ENCODE results near the gene CFD.

DNA sequence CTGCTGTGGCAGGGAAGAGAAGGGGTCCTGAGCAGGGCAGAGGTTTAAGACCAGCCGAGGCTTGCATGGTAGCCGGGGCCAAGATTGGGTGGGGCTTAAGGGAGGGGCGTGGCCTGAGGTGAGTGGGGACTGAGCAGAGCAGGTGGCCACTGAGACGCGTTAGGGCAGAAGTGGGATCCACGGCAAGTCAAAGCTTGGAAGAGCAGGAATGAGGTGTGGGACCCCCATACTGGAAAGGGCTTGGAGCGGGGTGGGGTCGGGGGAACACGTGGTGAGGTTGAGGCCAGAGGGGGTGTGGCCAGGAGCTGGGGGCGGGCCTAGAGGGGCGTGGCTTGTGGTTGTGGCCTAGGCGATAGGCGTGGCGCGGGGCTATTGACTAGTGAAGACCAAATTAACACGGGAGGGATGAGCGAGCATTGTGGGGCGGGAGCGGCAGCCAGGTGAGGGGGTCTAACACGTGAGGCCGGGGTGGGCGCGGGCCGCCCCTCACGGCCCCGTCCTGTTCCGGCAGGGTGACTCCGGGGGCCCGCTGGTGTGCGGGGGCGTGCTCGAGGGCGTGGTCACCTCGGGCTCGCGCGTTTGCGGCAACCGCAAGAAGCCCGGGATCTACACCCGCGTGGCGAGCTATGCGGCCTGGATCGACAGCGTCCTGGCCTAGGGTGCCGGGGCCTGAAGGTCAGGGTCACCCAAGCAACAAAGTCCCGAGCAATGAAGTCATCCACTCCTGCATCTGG lies 3.3 kb downstream of the CFD start:
- TF ChIP-seq, protein P1, sequence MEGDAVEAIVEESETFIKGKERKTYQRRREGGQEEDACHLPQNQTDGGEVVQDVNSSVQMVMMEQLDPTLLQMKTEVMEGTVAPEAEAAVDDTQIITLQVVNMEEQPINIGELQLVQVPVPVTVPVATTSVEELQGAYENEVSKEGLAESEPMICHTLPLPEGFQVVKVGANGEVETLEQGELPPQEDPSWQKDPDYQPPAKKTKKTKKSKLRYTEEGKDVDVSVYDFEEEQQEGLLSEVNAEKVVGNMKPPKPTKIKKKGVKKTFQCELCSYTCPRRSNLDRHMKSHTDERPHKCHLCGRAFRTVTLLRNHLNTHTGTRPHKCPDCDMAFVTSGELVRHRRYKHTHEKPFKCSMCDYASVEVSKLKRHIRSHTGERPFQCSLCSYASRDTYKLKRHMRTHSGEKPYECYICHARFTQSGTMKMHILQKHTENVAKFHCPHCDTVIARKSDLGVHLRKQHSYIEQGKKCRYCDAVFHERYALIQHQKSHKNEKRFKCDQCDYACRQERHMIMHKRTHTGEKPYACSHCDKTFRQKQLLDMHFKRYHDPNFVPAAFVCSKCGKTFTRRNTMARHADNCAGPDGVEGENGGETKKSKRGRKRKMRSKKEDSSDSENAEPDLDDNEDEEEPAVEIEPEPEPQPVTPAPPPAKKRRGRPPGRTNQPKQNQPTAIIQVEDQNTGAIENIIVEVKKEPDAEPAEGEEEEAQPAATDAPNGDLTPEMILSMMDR (IDR thresholded peaks at IDR 0.05) = no peak
- TF ChIP-seq EP300 (IDR thresholded peaks at IDR 0.05) = no peak
- TF ChIP-seq POLR2A (IDR thresholded peaks at IDR 0.05) = no peak

Data from ovary (tissue), 3 donors.